HG03558 (cell line): ENCODE measurements around the gene FAM3A.

ENCODE experiments used
- ATAC-seq: cut with Tn5 transposase; IDR thresholded peaks from one replicate; pipeline ENCODE4 v1.9.1; 2021; ENCODE audit warnings: moderate number of reproducible peaks; ENCODE audit not compliant: unreplicated experiment; ENCODE audit errors: extremely low read depth

The FAM3A gene

GRCh38 chrX:154535892-154536291 is 19.9 kb upstream of the FAM3A start:
- no peak for ATAC-seq

- ATAC-seq, result peak; percentile 76
Measured at GRCh38 chrX:154534526-154535322, 18.7 kb upstream of the FAM3A start.

- ATAC-seq, result no peak
Measured at GRCh38 chrX:154532690-154533089, 16.7 kb upstream of the FAM3A start.

- no peak for ATAC-seq
Measured at GRCh38 chrX:154531626-154532025, 15.6 kb upstream of the FAM3A start.

GRCh38 chrX:154530286-154530685 is 14.3 kb upstream of the FAM3A start:
- no peak for ATAC-seq

GRCh38 chrX:154529206-154529612 is 13.2 kb upstream of the FAM3A start:
- ATAC-seq, result no peak

- ATAC-seq, result no peak
Measured at GRCh38 chrX:154526901-154527675, 11.1 kb upstream of the FAM3A start.

GRCh38 chrX:154525606-154526490 is 9.8 kb upstream of the FAM3A start:
- ATAC-seq, result no peak

GRCh38 chrX:154519389-154519788 is 3.4 kb upstream of the FAM3A start:
- no peak for ATAC-seq

- ATAC-seq, result no peak
Measured at GRCh38 chrX:154517101-154517781, 1.2 kb upstream of the FAM3A start.

GRCh38 chrX:154516656-154517100 is 646 bp upstream of the FAM3A start:
- no peak for ATAC-seq

- no peak for ATAC-seq
Measured at GRCh38 chrX:154515090-154515965, 704 bp downstream of the FAM3A start.

GRCh38 chrX:154513716-154514115 is 2.3 kb downstream of the FAM3A start:
- ATAC-seq, result no peak

GRCh38 chrX:154512879-154513553 is 3.0 kb downstream of the FAM3A start:
- no peak for ATAC-seq

- no peak for ATAC-seq
Measured at GRCh38 chrX:154511761-154512160, 4.3 kb downstream of the FAM3A start.

GRCh38 chrX:154509455-154509854 is 6.6 kb downstream of the FAM3A start:
- no peak for ATAC-seq

GRCh38 chrX:154508384-154508745 is 7.7 kb downstream of the FAM3A start:
- ATAC-seq, result no peak

- no peak for ATAC-seq
Measured at GRCh38 chrX:154507673-154508383, 8.2 kb downstream of the FAM3A start.
